ENCODE measurements around the gene ARHGEF28. TPM values are rescaled to one million over a fixed set of nuclear protein-coding genes. Genes with fewer than 3 reads are reported as not detected.

Gene ARHGEF28
- total and polyA plus RNA-seq, 9 of the 15 experiments (the other 6 are each of a cell fraction or from before 2014, with no cell fraction given), result 0.27 TPM; not detected in 8

DNA sequence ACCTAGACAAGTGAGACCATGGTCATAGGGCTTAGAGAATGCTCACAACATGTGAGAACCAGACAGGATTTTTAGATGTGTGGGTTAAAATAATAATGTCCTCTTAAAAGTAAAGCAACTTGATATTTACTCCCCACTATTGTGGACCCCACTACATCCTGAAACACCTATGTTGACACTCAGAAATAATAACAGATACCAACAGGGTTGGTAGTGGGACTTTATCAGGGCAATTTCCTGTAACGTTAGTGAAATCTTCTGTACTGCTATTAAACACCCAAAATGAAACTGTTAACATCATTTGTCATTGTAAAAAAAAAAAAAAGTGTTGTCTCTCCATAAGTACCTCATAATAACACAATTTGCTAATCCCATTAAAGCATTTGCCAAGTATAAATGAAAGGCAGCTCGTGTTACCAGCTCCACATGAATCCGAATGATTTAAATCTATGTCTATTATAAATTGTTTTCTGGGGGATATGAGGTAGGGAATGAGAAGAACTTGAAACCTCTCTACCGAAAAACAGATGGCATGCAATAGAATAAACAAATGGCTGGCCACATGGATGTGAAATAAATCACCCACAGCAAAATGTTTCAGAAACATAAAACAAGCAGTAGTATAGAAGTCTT lies 285.9 kb downstream of the ARHGEF28 start:
- no TSS peak for BruUV-seq (replicated peaks)
- in situ Hi-C loops (cut with MboI), result no loop called here
- TF ChIP-seq BRD9 (IDR thresholded peaks at IDR 0.05; ENCODE audit: low read depth, partially characterized antibody), result no peak
- no peak for TF ChIP-seq FOXA3 (CRISPR knock-in tag; conservative IDR thresholded peaks at IDR 0.05 in 1 of 2, IDR thresholded peaks at IDR 0.05 in 1 of 2)
- TF ChIP-seq, protein P1, sequence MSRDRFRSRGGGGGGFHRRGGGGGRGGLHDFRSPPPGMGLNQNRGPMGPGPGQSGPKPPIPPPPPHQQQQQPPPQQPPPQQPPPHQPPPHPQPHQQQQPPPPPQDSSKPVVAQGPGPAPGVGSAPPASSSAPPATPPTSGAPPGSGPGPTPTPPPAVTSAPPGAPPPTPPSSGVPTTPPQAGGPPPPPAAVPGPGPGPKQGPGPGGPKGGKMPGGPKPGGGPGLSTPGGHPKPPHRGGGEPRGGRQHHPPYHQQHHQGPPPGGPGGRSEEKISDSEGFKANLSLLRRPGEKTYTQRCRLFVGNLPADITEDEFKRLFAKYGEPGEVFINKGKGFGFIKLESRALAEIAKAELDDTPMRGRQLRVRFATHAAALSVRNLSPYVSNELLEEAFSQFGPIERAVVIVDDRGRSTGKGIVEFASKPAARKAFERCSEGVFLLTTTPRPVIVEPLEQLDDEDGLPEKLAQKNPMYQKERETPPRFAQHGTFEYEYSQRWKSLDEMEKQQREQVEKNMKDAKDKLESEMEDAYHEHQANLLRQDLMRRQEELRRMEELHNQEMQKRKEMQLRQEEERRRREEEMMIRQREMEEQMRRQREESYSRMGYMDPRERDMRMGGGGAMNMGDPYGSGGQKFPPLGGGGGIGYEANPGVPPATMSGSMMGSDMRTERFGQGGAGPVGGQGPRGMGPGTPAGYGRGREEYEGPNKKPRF (IDR thresholded peaks at IDR 0.05; ENCODE audit: low read depth, low read length), result no peak
- TF ChIP-seq SNRNP70 (optimal IDR thresholded peaks at IDR 0.05; ENCODE audit: low read depth, low read length), result no peak
- no peak for TF ChIP-seq SIN3B (IDR thresholded peaks at IDR 0.05; ENCODE audit: low read depth)
- 1% methylated on average over 4 of the region's 4 CpGs for WGBS (ENCODE audit: insufficient coverage, low coverage, missing lambda C conversion rate)
- ATAC-seq (no peak), FAIRE-seq (no peak), DNase-seq (ENCODE audit: extremely low read depth in 1 of 4, low spot score in 3 of 4) (no peak)
- no peak overlapping the region for H3K27ac ChIP-seq (ENCODE audit: extremely low read depth, low read depth, low read length)
- H3K27me3 ChIP-seq (ENCODE audit: control insufficient read depth in 2 of 2, insufficient read depth in 2 of 2, low read length in 2 of 2), result peaks cover 13 to 14% of the 10 kb centered on the region in 2 experiments
- H3K4me2 ChIP-seq (ENCODE audit: insufficient read depth, low read length), result no peak overlapping the region
- no peaks in the 10 kb centered on the region for H3K79me2 ChIP-seq (ENCODE audit: control insufficient read depth, insufficient read depth, low read length)
- no peak overlapping the region for H3K9ac ChIP-seq (ENCODE audit: insufficient read depth in 1 of 2, low read depth in 2 of 2, low read length in 2 of 2)
- no peaks in the 10 kb centered on the region for H3K36me3 ChIP-seq (ENCODE audit: control insufficient read depth, insufficient read depth, low read length)
- H2AFZ ChIP-seq (ENCODE audit: low read depth, low read length), result no peak overlapping the region
- H3K4me1 ChIP-seq (replicated peaks in 1 of 2; ENCODE audit: control insufficient read depth in 2 of 2, insufficient read depth in 2 of 2, low read length in 2 of 2), result peaks cover 0 to 5% of the 10 kb centered on the region in 2 experiments; a peak in 1 of 5 replicates
- H4K20me1 ChIP-seq (replicated peaks; ENCODE audit: control insufficient read depth, insufficient read depth, low read length), result no peaks in the 10 kb centered on the region
- POLR2A ChIA-PET, result no interaction called here
- no peak overlapping the region for H3K4me3 ChIP-seq
- intact Hi-C loops (cut with micrococcal nuclease), result no loop called here
- no peaks in the 10 kb centered on the region for H3K9me3 ChIP-seq (replicated peaks; ENCODE audit: control insufficient read depth, insufficient read depth, low read depth, low read length)
- CTCF ChIA-PET (ENCODE audit: low intra/inter-chr PET ratio), result interaction anchor here (0.6 kb wide), 1 partner anchor 1327 kb away, joined by 3 read pairs; no protein-coding TSS in a partner anchor
- no peaks in the 10 kb centered on the region for H3K9me1 ChIP-seq (ENCODE audit: control insufficient read depth, insufficient read depth, low read length)
